A673 (cell line): Measurements from ENCODE around the gene OSBPL1A. TPM values are rescaled to one million over a fixed set of nuclear protein-coding genes. Genes with fewer than 3 reads are reported as not detected.

Experiments
- BruUV-seq: library from RNA; stranded (reverse); fragments of 400-500 nt; replicated peaks from 2 replicates; lab custom pipeline; 2021; lab: Mats Ljungman, UMichigan
- CTCF ChIA-PET: fragments of 300-600 bp; sonication (Branson Sonifier 250); formaldehyde crosslinking; loops from one replicate; lab custom pipeline; 2022; ENCODE audit warnings: antibody characterized with exemption; lab: Charles Lee
- POLR2A ChIA-PET: fragments of 300-600 bp; sonication (Branson Sonifier 250); formaldehyde crosslinking; loops from one replicate; lab custom pipeline; 2022; ENCODE audit warnings: antibody characterized with exemption; ENCODE audit not compliant: low non-redundant PET; lab: Charles Lee
- DNase-seq: peaks from one replicate; pipeline ENCODE4 v3.0.0-alpha.2; 2015; ENCODE audit warnings: low spot score
- H3K27ac ChIP-seq: fragments of 200-600 bp; sonication (generic); 2 replicates; pipeline ENCODE4 v1.5.1; 2016; ENCODE audit warnings: mixed run types, low read depth, mild to moderate bottlenecking, mixed read lengths, antibody characterized with exemption, low read length; ENCODE audit not compliant: poor library complexity, severe bottlenecking
- H3K27me3 ChIP-seq: fragments of 200-600 bp; sonication (generic); replicated peaks from 2 replicates; pipeline ENCODE4 v1.6.1; 2017; ENCODE audit warnings: mixed run types, low read depth, mild to moderate bottlenecking, mixed read lengths, antibody characterized with exemption, low read length; ENCODE audit not compliant: insufficient read depth, poor library complexity
- H3K36me3 ChIP-seq: fragments of 200-600 bp; sonication (generic); 2 replicates; pipeline ENCODE4 v1.6.1; 2016; ENCODE audit warnings: mixed run types, mild to moderate bottlenecking, mixed read lengths, antibody characterized with exemption, low read length; ENCODE audit not compliant: insufficient read depth, poor library complexity, severe bottlenecking
- H3K4me1 ChIP-seq: fragments of 200-600 bp; sonication (generic); 2 replicates; pipeline ENCODE4 v1.6.1; 2017; ENCODE audit warnings: mixed run types, mild to moderate bottlenecking, mixed read lengths, antibody characterized with exemption, low read length; ENCODE audit not compliant: insufficient read depth, poor library complexity, severe bottlenecking
- H3K4me3 ChIP-seq: fragments of 200-600 bp; sonication (generic); 2 replicates; pipeline ENCODE4 v1.5.1; 2016; ENCODE audit warnings: low read depth, mixed run types, mild to moderate bottlenecking, mixed read lengths, low read length; ENCODE audit not compliant: poor library complexity, severe bottlenecking
- H3K9me3 ChIP-seq: fragments of 200-600 bp; sonication (generic); 2 replicates; pipeline ENCODE4 v1.6.1; 2016; ENCODE audit warnings: mixed run types, low read depth, mild to moderate bottlenecking, mixed read lengths, antibody characterized with exemption, low read length; ENCODE audit not compliant: poor library complexity, severe bottlenecking
- CTCF ChIP-seq: fragments of 300-800, 200-600 bp; sonication (generic); conservative IDR thresholded peaks from 2 replicates; pipeline ENCODE4 v1.5.1; 2017; ENCODE audit warnings: low read depth, mild to moderate bottlenecking, antibody characterized with exemption, low read length, moderate library complexity, mixed read lengths
- EZH2 ChIP-seq: fragments of 200-600 bp; sonication (generic); IDR thresholded peaks from 2 replicates; pipeline ENCODE4 v1.6.1; 2017; ENCODE audit warnings: borderline replicate concordance, low read depth, mild to moderate bottlenecking, mixed read lengths, antibody characterized with exemption, low read length; ENCODE audit not compliant: poor library complexity, severe bottlenecking
- intact Hi-C: fragments of 100-400 bp; cut with micrococcal nuclease; formaldehyde crosslinking; loops from one replicate; pipeline ENCODE4 v1.10.0; 2022; ENCODE audit not compliant: unreplicated experiment
- total RNA-seq: library from RNA; stranded (reverse); gene quantifications from 2 replicates; pipeline ENCODE4 v1.2.3, GENCODE V29; 2021

OSBPL1A gene
- total RNA-seq, 1 experiment from 2014 or later: 26.1 TPM

DNA sequence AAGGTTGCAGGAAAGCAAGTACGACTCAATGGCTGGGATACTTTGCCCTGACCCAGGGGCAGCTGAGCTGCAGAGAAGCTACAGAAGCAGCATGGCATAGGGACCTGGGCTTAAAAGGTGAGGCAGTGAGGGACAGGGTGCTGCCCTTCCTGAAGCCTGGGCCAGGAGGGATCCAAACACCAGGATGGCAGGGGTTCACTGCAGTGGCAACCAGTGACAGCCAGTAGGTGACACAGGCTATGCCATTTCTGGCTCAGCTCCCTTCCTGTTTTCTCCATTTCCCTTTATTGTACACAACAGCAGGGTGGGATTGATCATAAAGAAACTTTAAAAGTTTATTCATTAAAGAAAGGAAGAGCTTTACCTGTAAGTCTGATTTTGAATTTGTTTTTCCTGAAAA lies 209.9 kb downstream of the OSBPL1A start:
- Histone ChIP-seq H3K4me1 (no peaks in the 10 kb centered on the region), H3K27me3 (no peaks in the 10 kb centered on the region), H3K9me3 (no peaks in the 10 kb centered on the region), H3K36me3 (no peaks in the 10 kb centered on the region), H3K27ac (no peak overlapping the region), H3K4me3 (no peak overlapping the region)
- intact Hi-C loops: no loop called here
- BruUV-seq: no TSS peak
- CTCF ChIA-PET: interaction anchor here (1.2 kb wide), 1 partner anchor 12 kb away, joined by 3 read pairs; no protein-coding TSS in a partner anchor
- POLR2A ChIA-PET: no interaction called here
- no peak for TF ChIP-seq EZH2
- TF ChIP-seq CTCF: no peak
- no peak for DNase-seq

- CTCF ChIA-PET: no interaction called here
- BruUV-seq: no TSS peak
- no peaks in the 10 kb centered on the region for H3K9me3 ChIP-seq
- no peak overlapping the region for H3K27ac ChIP-seq
- no peak for DNase-seq
- H3K4me1 ChIP-seq: no peaks in the 10 kb centered on the region
- intact Hi-C loops: no loop called here
- H3K4me3 ChIP-seq: no peak overlapping the region
- no peak for TF ChIP-seq EZH2
- TF ChIP-seq CTCF: no peak
- H3K36me3 ChIP-seq: no peaks in the 10 kb centered on the region
- POLR2A ChIA-PET: no interaction called here
- no peaks in the 10 kb centered on the region for H3K27me3 ChIP-seq
Observed at GRCh38 chr18:24187049-24187448, 210.6 kb downstream of the OSBPL1A start.

DNA sequence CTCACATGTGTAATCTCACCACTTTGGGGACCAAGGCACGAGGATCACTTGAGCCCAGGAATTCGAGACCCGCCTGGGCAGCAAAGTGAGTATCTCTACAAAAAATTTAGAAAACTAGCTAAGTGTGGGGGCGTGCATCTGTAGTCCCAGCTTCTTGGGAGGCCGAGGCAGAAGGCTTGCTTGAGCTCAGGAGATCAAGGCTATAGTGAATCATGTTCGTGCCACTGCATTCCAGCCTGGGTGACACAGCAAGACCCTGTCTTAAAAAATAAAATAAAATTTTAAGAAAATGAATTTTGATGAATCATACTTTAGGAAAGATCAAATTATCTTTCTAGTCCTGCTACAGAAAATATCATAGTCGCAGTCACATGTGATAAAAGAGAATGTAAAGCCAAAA lies 211.8 kb downstream of the OSBPL1A start:
- Histone ChIP-seq H3K27me3 (no peaks in the 10 kb centered on the region), H3K4me3 (no peak overlapping the region), H3K4me1 (no peaks in the 10 kb centered on the region), H3K36me3 (no peaks in the 10 kb centered on the region), H3K27ac (no peak overlapping the region), H3K9me3 (no peaks in the 10 kb centered on the region)
- DNase-seq: no peak
- CTCF ChIA-PET: no interaction called here
- no TSS peak for BruUV-seq
- POLR2A ChIA-PET: no interaction called here
- intact Hi-C loops: no loop called here
- TF ChIP-seq EZH2: no peak
- no peak for TF ChIP-seq CTCF
